Activated CD4-positive, alpha-beta T cell treated with anti-CD3 and anti-CD28 coated beads, Interleukin-2, Interleukin-4, amounts not matched to agents 100 ng/mL and 50 ng/mL, durations not matched to agents 16 hours and 8 hours (primary cell): Measurements from ENCODE around the gene PHKG2.
"Not testable (repeated sequence)": the region's sequence is repeated elsewhere in the genome, so short reads cannot be mapped to it uniquely, and the experiment has no call there.

Experiments used
- DNase-seq: peaks from one replicate; pipeline ENCODE4 v3.0.0-alpha.2; 2020; ENCODE audit warnings: low spot score

Gene PHKG2

DNA sequence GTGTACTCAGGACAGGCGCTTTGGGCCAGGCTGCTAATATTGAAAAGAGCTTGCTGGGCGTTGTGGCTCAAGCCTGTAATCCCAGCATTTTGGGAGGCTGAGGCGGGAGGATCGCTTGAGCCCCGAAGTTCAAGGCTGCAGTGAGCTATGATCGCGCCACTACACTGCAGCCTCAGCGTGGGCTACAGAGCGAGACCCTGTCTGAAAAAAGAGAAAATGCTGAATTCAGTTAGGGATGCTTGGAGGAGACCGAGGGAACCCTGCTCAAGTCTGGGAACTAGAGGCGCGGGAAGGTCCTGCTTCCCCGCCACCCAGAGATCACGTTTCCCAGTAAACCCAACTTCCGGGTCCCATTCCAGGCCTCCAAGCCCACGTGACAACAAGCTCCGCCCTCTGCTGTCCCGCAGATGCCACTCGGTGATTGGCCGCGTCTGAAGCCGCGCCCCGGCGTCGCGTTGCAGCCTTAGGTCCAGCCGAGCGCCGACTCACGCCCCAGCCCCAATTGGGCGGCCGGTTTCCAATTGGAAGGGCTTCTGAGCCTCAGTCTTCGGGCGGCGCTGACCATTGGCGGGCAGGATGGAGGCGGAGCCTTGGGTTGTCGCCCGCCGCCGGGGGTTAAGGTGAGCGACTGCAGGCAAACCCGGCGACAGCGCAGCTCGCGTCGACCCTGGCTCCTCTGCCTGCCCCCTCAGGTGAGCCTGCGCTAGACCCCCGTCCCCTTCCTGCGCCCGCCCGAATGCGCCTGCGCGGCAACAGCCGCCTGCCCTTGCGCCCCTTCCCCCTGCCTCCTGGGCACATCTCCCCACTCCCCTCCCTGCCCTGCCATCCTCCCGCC is at the start of gene PHKG2:
PHKG2 (plus strand) TSS at position 627 of the 835 bp plus-strand sequence. CDS start 396 bp downstream, outside the sequence.
- peak; percentile 99 for DNase-seq

GRCh38 chr16:30698816-30699614 is 49.2 kb upstream of the PHKG2 start, which contains the start of gene SRCAP:
TSS of gene SRCAP (plus strand) at chr16:30699171. CDS start at chr16:30700825, 1,654 bp downstream.
- peak; percentile 91 for DNase-seq

GRCh38 chr16:30699615-30700099 is 48.6 kb upstream of the PHKG2 start:
- no peak for DNase-seq

- DNase-seq: no peak
Observed at GRCh38 chr16:30700491-30700890, 47.7 kb upstream of the PHKG2 start.

DNA sequence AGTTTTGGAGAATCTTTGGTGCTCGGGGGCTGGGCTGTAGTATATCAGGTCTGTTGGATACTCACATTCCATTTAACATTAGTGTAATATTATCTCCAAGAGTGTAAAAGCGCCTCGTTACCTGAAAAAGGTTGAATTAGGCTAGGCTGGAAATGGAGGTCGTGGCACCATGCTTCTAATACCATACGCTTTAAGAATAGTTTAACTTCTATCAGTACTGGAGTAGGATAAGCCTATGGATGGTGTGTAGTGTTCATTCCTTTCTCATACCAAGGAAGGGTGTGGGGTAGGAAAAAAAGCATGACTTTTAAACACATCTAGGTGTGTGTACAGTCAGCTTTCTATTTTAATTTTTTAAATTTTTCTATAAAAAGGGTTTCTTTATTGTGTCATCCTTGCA is 47.3 kb upstream of the PHKG2 start:
- DNase-seq: no peak

GRCh38 chr16:30703071-30703470 is 45.2 kb upstream of the PHKG2 start:
- not testable (repeated sequence) for DNase-seq

- DNase-seq: no peak
Observed at GRCh38 chr16:30703971-30704370, 44.3 kb upstream of the PHKG2 start.

DNA sequence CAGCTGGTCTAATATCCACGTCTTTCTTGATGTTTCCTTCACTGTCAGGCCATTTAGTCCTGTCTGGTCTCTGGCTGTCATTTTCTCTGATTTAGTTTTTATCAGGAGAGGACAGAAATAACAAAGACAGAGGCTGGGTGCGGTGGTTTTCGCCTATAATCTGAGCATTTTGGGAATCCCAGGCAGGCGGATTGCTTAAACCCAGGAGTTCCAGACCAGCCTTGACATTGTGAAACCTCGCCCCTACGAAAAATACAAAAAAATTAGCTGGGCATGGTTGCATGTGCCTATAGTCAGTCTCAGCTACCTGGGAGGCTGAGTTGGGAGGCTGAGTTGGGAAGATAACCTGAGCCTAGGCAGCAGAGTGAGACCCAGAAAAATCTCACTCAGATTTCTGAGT is 42.2 kb upstream of the PHKG2 start:
- DNase-seq: no peak

DNA sequence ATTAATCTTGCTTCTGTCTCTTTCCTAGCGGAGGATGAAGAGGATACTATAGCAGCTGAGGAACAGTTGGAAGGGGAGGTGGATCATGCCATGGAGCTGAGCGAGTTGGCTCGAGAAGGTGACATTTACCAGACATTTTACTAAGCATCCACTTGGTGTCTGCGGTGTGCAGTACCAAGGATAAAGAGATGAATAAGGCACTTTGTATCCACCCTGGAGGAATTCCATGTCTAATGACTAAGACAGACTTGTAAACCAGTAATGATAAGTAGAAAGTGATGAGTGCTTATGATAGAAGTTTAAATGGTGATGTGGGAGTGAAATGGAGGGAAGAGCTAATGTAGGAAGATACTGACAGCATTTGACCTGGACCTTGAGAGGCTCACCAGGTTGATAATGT is 37.3 kb upstream of the PHKG2 start:
- no peak for DNase-seq

DNA sequence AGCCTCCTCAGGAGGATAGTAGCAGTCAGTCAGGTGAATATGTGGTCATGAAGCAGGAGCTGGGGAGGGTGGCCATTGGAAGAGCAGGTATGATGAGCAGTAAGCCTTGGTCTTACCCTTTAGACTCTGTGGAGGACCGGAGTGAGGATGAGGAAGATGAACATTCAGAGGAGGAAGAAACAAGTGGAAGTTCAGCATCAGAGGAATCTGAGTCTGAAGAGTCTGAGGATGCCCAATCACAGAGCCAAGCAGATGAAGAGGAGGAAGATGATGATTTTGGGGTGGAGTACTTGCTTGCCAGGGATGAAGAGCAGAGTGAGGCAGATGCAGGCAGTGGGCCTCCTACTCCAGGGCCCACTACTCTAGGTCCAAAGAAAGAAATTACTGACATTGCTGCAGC is 36.5 kb upstream of the PHKG2 start:
- no peak for DNase-seq

GRCh38 chr16:30715750-30716445 is 32.3 kb upstream of the PHKG2 start:
- peak; percentile 80 for DNase-seq

- DNase-seq: no peak
Observed at GRCh38 chr16:30720086-30720485, 28.1 kb upstream of the PHKG2 start.

DNA sequence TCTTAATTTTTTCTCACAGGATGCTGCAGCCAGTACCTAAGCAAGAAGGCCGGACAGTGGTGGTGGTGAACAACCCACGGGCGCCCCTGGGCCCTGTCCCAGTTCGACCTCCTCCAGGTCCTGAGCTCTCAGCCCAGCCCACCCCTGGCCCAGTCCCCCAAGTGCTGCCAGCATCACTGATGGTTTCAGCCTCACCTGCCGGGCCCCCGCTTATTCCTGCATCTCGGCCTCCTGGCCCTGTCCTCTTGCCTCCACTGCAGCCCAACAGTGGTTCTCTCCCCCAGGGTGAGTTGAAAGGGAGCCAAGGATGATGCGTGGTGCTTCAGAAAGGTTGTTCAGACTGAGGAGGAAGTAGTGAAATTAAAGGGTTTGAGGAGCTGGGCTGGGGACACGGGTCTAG is 27.5 kb upstream of the PHKG2 start:
- no peak for DNase-seq

DNA sequence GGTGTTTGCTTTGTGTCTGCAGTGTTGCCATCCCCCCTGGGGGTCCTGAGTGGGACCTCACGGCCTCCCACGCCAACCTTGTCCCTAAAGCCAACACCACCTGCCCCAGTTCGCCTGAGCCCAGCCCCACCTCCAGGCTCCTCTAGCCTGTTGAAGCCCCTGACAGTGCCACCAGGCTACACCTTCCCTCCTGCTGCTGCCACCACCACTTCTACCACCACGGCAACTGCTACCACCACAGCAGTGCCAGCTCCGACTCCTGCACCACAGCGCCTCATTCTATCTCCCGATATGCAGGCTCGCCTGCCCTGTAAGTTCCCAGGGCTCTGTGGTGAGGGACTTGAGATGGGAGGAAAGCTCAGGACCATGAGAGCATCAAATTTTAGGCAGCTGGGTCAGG is 27.1 kb upstream of the PHKG2 start:
- no peak for DNase-seq

GRCh38 chr16:30721606-30722005 is 26.6 kb upstream of the PHKG2 start:
- DNase-seq: no peak

DNA sequence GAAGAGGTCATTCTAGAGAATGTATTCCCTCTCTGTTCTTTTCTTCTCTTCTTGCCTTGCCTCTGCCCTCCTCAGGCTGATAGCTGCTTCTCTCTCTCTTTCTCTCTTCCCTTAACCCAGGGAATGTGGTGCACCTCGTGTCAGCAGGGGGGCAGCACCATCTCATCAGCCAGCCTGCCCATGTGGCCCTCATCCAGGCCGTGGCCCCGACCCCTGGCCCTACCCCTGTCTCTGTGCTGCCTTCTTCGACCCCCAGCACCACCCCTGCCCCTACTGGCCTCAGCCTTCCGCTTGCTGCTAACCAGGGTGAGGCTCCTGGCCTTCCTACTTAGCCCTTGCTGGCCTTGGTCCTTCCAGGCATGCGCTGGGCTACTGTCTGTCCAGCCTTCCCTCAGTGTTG is 25.8 kb upstream of the PHKG2 start:
- no peak for DNase-seq

- no peak for DNase-seq
Observed at GRCh38 chr16:30722916-30723315, 25.3 kb upstream of the PHKG2 start.

GRCh38 chr16:30723725-30724355 is 24.4 kb upstream of the PHKG2 start:
- no peak for DNase-seq

GRCh38 chr16:30724641-30725417 is 23.4 kb upstream of the PHKG2 start:
- no peak for DNase-seq

- no peak for DNase-seq
Observed at GRCh38 chr16:30725418-30725792, 22.8 kb upstream of the PHKG2 start.

DNA sequence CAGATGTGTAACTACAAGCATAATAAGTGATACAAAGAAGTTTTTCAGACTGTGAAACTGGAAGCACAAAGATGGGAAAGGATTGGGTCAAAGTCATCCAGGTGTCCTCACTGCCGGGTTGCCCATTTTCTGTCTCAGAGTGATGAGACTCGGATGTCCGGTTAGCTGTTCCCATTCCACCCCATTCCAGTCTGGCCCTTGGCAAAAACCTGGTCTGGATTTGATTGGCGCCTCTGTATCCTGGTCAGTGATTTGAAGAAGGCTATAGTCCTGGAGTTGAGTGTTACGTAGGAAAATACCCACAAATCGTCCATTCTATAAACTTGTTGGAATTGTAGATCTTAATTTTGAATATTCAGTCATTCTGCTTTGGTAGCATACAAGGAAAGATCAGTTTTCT is 19.9 kb upstream of the PHKG2 start:
- DNase-seq: no peak
